Left ventricle myocardium inferior (tissue), 1 donor: ENCODE results near the gene CAND1. TPM values are rescaled to one million over a fixed set of nuclear protein-coding genes. Genes with fewer than 3 reads are reported as not detected.

Experiments used
- DNase-seq: peaks from one replicate; pipeline ENCODE4 v3.0.0-alpha.2; 2020
- H3K27ac ChIP-seq: fragments of 200-600 bp; replicated peaks from 2 replicates; pipeline ENCODE4 v1.8.0; 2021
- H3K27me3 ChIP-seq: fragments of 200-600 bp; 2 replicates; pipeline ENCODE4 v1.8.0; 2021; ENCODE audit warnings: low read depth
- H3K36me3 ChIP-seq: fragments of 200-600 bp; 2 replicates; pipeline ENCODE4 v1.8.0; 2021
- H3K4me1 ChIP-seq: fragments of 200-600 bp; 2 replicates; pipeline ENCODE4 v1.8.0; 2021
- H3K4me3 ChIP-seq: fragments of 200-600 bp; 2 replicates; pipeline ENCODE4 v1.8.0; 2021; ENCODE audit warnings: mild to moderate bottlenecking, moderate library complexity
- H3K9me3 ChIP-seq: fragments of 200-600 bp; replicated peaks from 2 replicates; pipeline ENCODE4 v1.8.0; 2021
- CTCF ChIP-seq: fragments of 200-600 bp; IDR thresholded peaks from 2 replicates; pipeline ENCODE4 v1.8.0; 2021; ENCODE audit warnings: antibody characterized with exemption, mild to moderate bottlenecking, borderline replicate concordance
- intact Hi-C: fragments of 100-400 bp; cut with micrococcal nuclease; formaldehyde crosslinking; loops from one replicate; pipeline ENCODE4 v1.11.0; 2022
- total RNA-seq: library from RNA; stranded (reverse); fragmentation: NEBNext Ultra II Directional; extraction: Animal tissue kit (Norgen Biotek cat#: 25700); gene quantifications from one replicate; pipeline ENCODE4 v1.2.1, GENCODE V29; 2021
- donor health status: DM: no; HTN: yes; CAD: no; lungs with severe emphysema.

Gene CAND1
- total RNA-seq, 1 donor from 2014 or later = 32.9 TPM

DNA sequence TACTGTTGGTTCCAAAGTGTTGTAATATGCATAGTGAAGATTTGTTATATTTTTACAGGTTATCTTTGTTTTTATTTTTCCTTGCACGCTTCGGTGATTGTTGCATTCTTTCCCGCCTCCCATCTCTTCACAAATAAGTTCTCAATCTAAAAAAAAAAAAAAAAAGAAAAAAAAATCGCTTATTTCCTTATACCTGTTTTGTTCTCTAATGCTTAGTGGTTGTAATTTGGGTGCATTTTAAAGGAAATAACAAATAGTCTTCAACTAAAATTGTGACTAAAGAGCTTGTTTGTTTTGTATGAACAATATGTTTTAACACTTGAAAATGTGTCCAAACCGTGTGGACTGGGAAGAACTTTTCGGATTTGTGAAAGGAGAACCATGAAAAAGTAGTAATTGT lies 1.5 kb downstream of the CAND1 start:
- Histone ChIP-seq H3K27ac (peak overlapping the region; percentile 99), H3K27me3 (no peaks in the 10 kb centered on the region), H3K36me3 (no peaks in the 10 kb centered on the region), H3K4me1 (peaks cover 74% of the 10 kb centered on the region), H3K9me3 (no peaks in the 10 kb centered on the region), H3K4me3 (peak overlapping the region; percentile 94)
- intact Hi-C loops = no loop called here
- DNase-seq = no peak
- TF ChIP-seq CTCF = no peak

DNA sequence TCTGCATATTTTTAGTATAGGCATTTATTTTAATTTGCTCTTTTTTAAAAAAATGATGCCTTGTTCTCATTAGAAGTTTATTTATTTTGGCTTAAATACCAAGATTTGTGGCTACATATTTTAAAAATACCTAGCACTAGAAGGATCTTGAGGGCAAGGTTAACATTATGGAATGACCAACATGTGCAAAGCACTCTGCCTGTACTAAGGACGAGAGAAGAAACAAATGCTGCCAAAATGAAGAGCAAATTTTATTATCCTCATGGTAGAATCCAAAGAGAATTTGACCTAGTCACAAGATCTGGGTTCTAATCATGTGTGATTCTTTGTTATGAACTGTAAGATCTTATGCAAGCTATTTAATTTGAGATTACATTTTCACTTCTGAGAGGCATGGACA lies 2.8 kb downstream of the CAND1 start:
- DNase-seq = no peak
- Histone ChIP-seq H3K9me3 (no peaks in the 10 kb centered on the region), H3K27ac (peak overlapping the region; percentile 99), H3K36me3 (no peaks in the 10 kb centered on the region), H3K4me3 (peak overlapping the region; percentile 94), H3K27me3 (no peaks in the 10 kb centered on the region), H3K4me1 (peaks cover 88% of the 10 kb centered on the region)
- no peak for TF ChIP-seq CTCF
- intact Hi-C loops = no loop called here

- H3K36me3 ChIP-seq = no peaks in the 10 kb centered on the region
- no peak for TF ChIP-seq CTCF
- H3K4me1 ChIP-seq = peaks cover 89% of the 10 kb centered on the region
- H3K27me3 ChIP-seq = no peaks in the 10 kb centered on the region
- H3K27ac ChIP-seq = no peak overlapping the region
- intact Hi-C loops = no loop called here
- no peak overlapping the region for H3K4me3 ChIP-seq
- DNase-seq = no peak
- H3K9me3 ChIP-seq = no peaks in the 10 kb centered on the region
Observed at GRCh38 chr12:67274186-67274585, 5.0 kb downstream of the CAND1 start.

DNA sequence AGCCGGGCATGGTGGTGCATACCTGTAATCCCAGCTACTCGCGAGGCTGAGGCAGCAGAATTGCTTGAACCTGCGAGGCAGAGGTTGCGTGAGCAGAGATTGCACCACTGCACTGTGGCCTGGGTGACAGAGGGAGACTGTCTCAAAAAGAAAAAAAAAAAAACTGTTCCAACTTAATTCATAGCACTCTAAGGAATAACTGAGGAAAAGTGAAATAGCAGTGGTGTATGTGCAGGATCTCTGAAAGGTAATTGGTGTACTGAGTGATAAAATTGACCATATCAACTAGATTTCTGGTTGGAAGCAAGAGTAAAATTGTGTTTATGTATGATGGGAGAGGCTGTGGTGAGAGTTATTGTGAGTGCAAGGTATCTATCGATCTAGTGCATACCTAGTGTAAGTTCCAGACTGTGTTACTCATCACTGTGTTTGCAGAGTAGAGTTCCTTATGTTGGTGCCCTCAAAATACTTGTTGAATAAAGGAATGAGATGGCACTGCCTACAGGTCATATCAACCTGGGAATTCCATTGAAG lies 6.3 kb downstream of the CAND1 start:
- H3K9me3 ChIP-seq = no peaks in the 10 kb centered on the region
- no peak overlapping the region for H3K4me3 ChIP-seq
- no peak for DNase-seq
- no peak for TF ChIP-seq CTCF
- H3K36me3 ChIP-seq = no peaks in the 10 kb centered on the region
- peaks cover 90% of the 10 kb centered on the region for H3K4me1 ChIP-seq
- intact Hi-C loops = no loop called here
- no peak overlapping the region for H3K27ac ChIP-seq
- H3K27me3 ChIP-seq = no peaks in the 10 kb centered on the region

GRCh38 chr12:67276421-67276820 lies 7.3 kb downstream of the CAND1 start:
- intact Hi-C loops = no loop called here
- Histone ChIP-seq H3K36me3 (no peaks in the 10 kb centered on the region), H3K27ac (no peak overlapping the region), H3K9me3 (no peaks in the 10 kb centered on the region), H3K4me1 (peaks cover 86% of the 10 kb centered on the region), H3K27me3 (no peaks in the 10 kb centered on the region), H3K4me3 (no peak overlapping the region)
- no peak for DNase-seq
- TF ChIP-seq CTCF = no peak
